Osteoblast (primary cell): ENCODE measurements around the gene AUP1. TPM values are rescaled to one million over a fixed set of nuclear protein-coding genes. Genes with fewer than 3 reads are reported as not detected.

Source experiments
- DNase-seq: peaks from one replicate; pipeline ENCODE4 v3.0.0; 2011; ENCODE audit warnings: low spot score, mixed read lengths; ENCODE audit not compliant: insufficient read length; ENCODE audit errors: missing footprints
- H2AFZ ChIP-seq: 2 replicates; pipeline ENCODE4 v1.6.0; 2011; ENCODE audit warnings: mild to moderate bottlenecking, low read length
- H3K27ac ChIP-seq: 2 replicates; pipeline ENCODE4 v1.5.1; 2011; ENCODE audit warnings: mild to moderate bottlenecking, low read depth, low read length, moderate library complexity
- H3K27me3 ChIP-seq: 2 replicates; pipeline ENCODE4 v1.6.0; 2012; ENCODE audit warnings: mild to moderate bottlenecking, control low read depth, inconsistent platforms, low read length, moderate library complexity; ENCODE audit not compliant: insufficient read depth
- H3K36me3 ChIP-seq: 2 replicates; pipeline ENCODE4 v1.5.1; 2011; ENCODE audit warnings: mild to moderate bottlenecking, low read length, control low read depth, moderate library complexity; ENCODE audit not compliant: insufficient read depth
- H3K4me1 ChIP-seq: 2 replicates; pipeline ENCODE4 v1.5.1; 2011; ENCODE audit warnings: mild to moderate bottlenecking, low read length, control low read depth, moderate library complexity; ENCODE audit not compliant: insufficient read depth
- H3K4me2 ChIP-seq: 2 replicates; pipeline ENCODE4 v1.6.0; 2011; ENCODE audit warnings: mild to moderate bottlenecking, low read length; ENCODE audit not compliant: insufficient read depth
- H3K4me3 ChIP-seq: fragments of 200-600 bp; sonication (generic); 3 replicates; pipeline ENCODE4 v1.5.1; 2012; ENCODE audit warnings: mild to moderate bottlenecking, low read length, inconsistent platforms; ENCODE audit not compliant: insufficient read depth
- H3K79me2 ChIP-seq: 2 replicates; pipeline ENCODE4 v1.6.0; 2012; ENCODE audit warnings: mild to moderate bottlenecking, low read length, control low read depth, inconsistent platforms; ENCODE audit not compliant: insufficient read depth
- H3K9me3 ChIP-seq: 2 replicates; pipeline ENCODE4 v1.5.1; 2011; ENCODE audit warnings: low read depth, low read length, control low read depth
- H4K20me1 ChIP-seq: 2 replicates; pipeline ENCODE4 v1.6.0; 2012; ENCODE audit warnings: mild to moderate bottlenecking, low read length, control low read depth; ENCODE audit not compliant: insufficient read depth
- CTCF ChIP-seq: IDR thresholded peaks from 2 replicates; pipeline ENCODE4 v1.5.1; 2011; ENCODE audit warnings: mild to moderate bottlenecking, low read depth, low read length, moderate library complexity; ENCODE audit errors: extremely low read depth
- total RNA-seq: library from RNA; depleted of rRNA; stranded (reverse); fragments of >200 nt; gene quantifications from 2 replicates; pipeline ENCODE4 v1.2.3, GENCODE V29; 2012

The AUP1 gene
- total RNA-seq, 1 donor, result 82.9 TPM

GRCh38 chr2:74524005-74524404 lies 5.5 kb downstream of the AUP1 start:
- Histone ChIP-seq H2AFZ (no peak overlapping the region), H4K20me1 (peaks cover 14% of the 10 kb centered on the region), H3K4me1 (peaks cover 12% of the 10 kb centered on the region), H3K79me2 (peaks cover 20% of the 10 kb centered on the region), H3K9me3 (no peaks in the 10 kb centered on the region), H3K4me2 (no peak overlapping the region), H3K36me3 (peaks cover 27% of the 10 kb centered on the region), H3K4me3 (no peak overlapping the region), H3K27me3 (peaks cover 18% of the 10 kb centered on the region), H3K27ac (no peak overlapping the region)
- DNase-seq, result peak; percentile 22
- no peak for TF ChIP-seq CTCF

GRCh38 chr2:74522516-74522915 lies 7.0 kb downstream of the AUP1 start:
- Histone ChIP-seq H3K27ac (no peak overlapping the region), H3K4me3 (no peak overlapping the region), H2AFZ (no peak overlapping the region), H4K20me1 (peaks cover 4% of the 10 kb centered on the region), H3K4me1 (no peaks in the 10 kb centered on the region), H3K27me3 (peaks cover 33% of the 10 kb centered on the region), H3K36me3 (peaks cover 19% of the 10 kb centered on the region), H3K4me2 (no peak overlapping the region), H3K9me3 (no peaks in the 10 kb centered on the region), H3K79me2 (peaks cover 5% of the 10 kb centered on the region)
- peak; percentile 68 for DNase-seq
- no peak for TF ChIP-seq CTCF

GRCh38 chr2:74516650-74517049 lies 12.9 kb downstream of the AUP1 start:
- peak; percentile 43 for DNase-seq
- Histone ChIP-seq H3K4me3 (no peak overlapping the region), H2AFZ (no peak overlapping the region), H3K27me3 (peaks cover 88% of the 10 kb centered on the region), H3K4me2 (no peak overlapping the region), H3K36me3 (no peaks in the 10 kb centered on the region), H3K79me2 (no peaks in the 10 kb centered on the region), H4K20me1 (no peaks in the 10 kb centered on the region), H3K9me3 (no peaks in the 10 kb centered on the region), H3K27ac (no peak overlapping the region), H3K4me1 (no peaks in the 10 kb centered on the region)
- no peak for TF ChIP-seq CTCF

GRCh38 chr2:74515981-74516633 lies 13.4 kb downstream of the AUP1 start:
- no peak for TF ChIP-seq CTCF
- H3K79me2 ChIP-seq, result no peaks in the 10 kb centered on the region
- peaks cover 5% of the 10 kb centered on the region for H3K4me1 ChIP-seq
- no peaks in the 10 kb centered on the region for H3K36me3 ChIP-seq
- no peaks in the 10 kb centered on the region for H4K20me1 ChIP-seq
- peaks cover 93% of the 10 kb centered on the region for H3K27me3 ChIP-seq
- no peaks in the 10 kb centered on the region for H3K9me3 ChIP-seq
- H2AFZ ChIP-seq, result no peak overlapping the region
- DNase-seq, result peak; percentile 96
- no peak overlapping the region for H3K27ac ChIP-seq
- peak overlapping the region; percentile 27 for H3K4me2 ChIP-seq
- peak overlapping the region; percentile 10 for H3K4me3 ChIP-seq
